ENCODE measurements around the gene HNRNPUL1. TPM values are rescaled to one million over a fixed set of nuclear protein-coding genes. Genes with fewer than 3 reads are reported as not detected.
A peak's percentile ranks its signal among the peaks of the same experiment; 100 is the strongest.

Gene HNRNPUL1
- total and polyA plus RNA-seq, 9 of the 15 experiments (the other 6 are each of a cell fraction or from before 2014, with no cell fraction given) = 7.3 to 211 (median 85.0) TPM

GRCh38 chr19:41353466-41354342, 89.5 kb downstream of the HNRNPUL1 start, which contains the start of gene TGFB1 (continued):
- TF ChIP-seq BRD9 (IDR thresholded peaks at IDR 0.05; ENCODE audit: low read depth, partially characterized antibody) (no peak), ZNF79 (CRISPR knock-in tag; IDR thresholded peaks at IDR 0.05; ENCODE audit: low read depth) (no peak), CXXC5 (CRISPR knock-in tag; IDR thresholded peaks at IDR 0.05) (peak; percentile 87), RBFOX2 (IDR thresholded peaks at IDR 0.05; ENCODE audit: low read depth, low read length) (peak; percentile 76), TAL1 (IDR thresholded peaks at IDR 0.05) (no peak), BDP1 (IDR thresholded peaks at IDR 0.05; ENCODE audit: insufficient read depth, insufficient read length) (no peak), SRF (CRISPR knock-in tag; IDR thresholded peaks at IDR 0.05) (no peak; a peak in 1 of 4 replicates), BRD4 (IDR thresholded peaks at IDR 0.05) (no peak), RCOR1 (IDR thresholded peaks at IDR 0.05; ENCODE audit: borderline replicate concordance in 1 of 2, low read depth in 2 of 2, low read length in 2 of 2) (peak in 1 of 2 experiments; percentile 57; a peak in 2 of 4 replicates), SMARCE1 (IDR thresholded peaks at IDR 0.05) (no peak; the same call in 1 of the 2 replicates), SNRNP70 (optimal IDR thresholded peaks at IDR 0.05; ENCODE audit: low read depth, low read length) (no peak), ZBTB49 (CRISPR knock-in tag; IDR thresholded peaks at IDR 0.05; ENCODE audit: borderline replicate concordance) (no peak), E2F4 (CRISPR knock-in tag; IDR thresholded peaks at IDR 0.05; ENCODE audit: low read depth) (no peak), ATF7 (IDR thresholded peaks at IDR 0.05) (no peak; the same call in 1 of the 2 replicates), PURB (CRISPR knock-in tag; IDR thresholded peaks at IDR 0.05; ENCODE audit: low read depth) (no peak), TARDBP (IDR thresholded peaks at IDR 0.05) (0 out of 2 replicates have a peak, but pooled peaks have one; percentile 60), MEF2A (IDR thresholded peaks at IDR 0.05; ENCODE audit: control insufficient read depth, low read depth, low read length) (no peak), FOXK2 (conservative IDR thresholded peaks at IDR 0.05 in 1 of 2, IDR thresholded peaks at IDR 0.05 in 1 of 2; ENCODE audit: low read depth in 2 of 2) (no peak), YBX1 (IDR thresholded peaks at IDR 0.05) (no peak), KAT7 (CRISPR knock-in tag; IDR thresholded peaks at IDR 0.05; ENCODE audit: borderline replicate concordance) (no peak), XRCC5 (IDR thresholded peaks at IDR 0.05; ENCODE audit: low read depth, low read length) (peak; percentile 64; the same call in 1 of the 2 replicates)
- TF ChIP-seq, protein P1, sequence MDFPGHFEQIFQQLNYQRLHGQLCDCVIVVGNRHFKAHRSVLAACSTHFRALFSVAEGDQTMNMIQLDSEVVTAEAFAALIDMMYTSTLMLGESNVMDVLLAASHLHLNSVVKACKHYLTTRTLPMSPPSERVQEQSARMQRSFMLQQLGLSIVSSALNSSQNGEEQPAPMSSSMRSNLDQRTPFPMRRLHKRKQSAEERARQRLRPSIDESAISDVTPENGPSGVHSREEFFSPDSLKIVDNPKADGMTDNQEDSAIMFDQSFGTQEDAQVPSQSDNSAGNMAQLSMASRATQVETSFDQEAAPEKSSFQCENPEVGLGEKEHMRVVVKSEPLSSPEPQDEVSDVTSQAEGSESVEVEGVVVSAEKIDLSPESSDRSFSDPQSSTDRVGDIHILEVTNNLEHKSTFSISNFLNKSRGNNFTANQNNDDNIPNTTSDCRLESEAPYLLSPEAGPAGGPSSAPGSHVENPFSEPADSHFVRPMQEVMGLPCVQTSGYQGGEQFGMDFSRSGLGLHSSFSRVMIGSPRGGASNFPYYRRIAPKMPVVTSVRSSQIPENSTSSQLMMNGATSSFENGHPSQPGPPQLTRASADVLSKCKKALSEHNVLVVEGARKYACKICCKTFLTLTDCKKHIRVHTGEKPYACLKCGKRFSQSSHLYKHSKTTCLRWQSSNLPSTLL (IDR thresholded peaks at IDR 0.05) = no peak
- TF ChIP-seq, protein P2, sequence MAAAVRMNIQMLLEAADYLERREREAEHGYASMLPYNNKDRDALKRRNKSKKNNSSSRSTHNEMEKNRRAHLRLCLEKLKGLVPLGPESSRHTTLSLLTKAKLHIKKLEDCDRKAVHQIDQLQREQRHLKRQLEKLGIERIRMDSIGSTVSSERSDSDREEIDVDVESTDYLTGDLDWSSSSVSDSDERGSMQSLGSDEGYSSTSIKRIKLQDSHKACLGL (CRISPR knock-in tag; IDR thresholded peaks at IDR 0.05; ENCODE audit: borderline replicate concordance, poor library complexity, severe bottlenecking) = no peak

Data from K562 (cell line).